B cell (primary cell): ENCODE data around the gene GTF2IRD1. TPM values are rescaled to one million over a fixed set of nuclear protein-coding genes. Genes with fewer than 3 reads are reported as not detected.

ENCODE experiments used
- ATAC-seq: fragments of 200-7000 bp; cut with Tn5 transposase; one replicate; pipeline ENCODE4 v1.10.0; 2021; ENCODE audit warnings: low read depth, mild to moderate bottlenecking, moderate number of reproducible peaks, moderate library complexity
- CTCF ChIA-PET: fragments of 350-600 bp; sonication (Branson Sonifier 250); formaldehyde crosslinking; loops from one replicate; lab custom pipeline; 2021; ENCODE audit warnings: antibody characterized with exemption, inconsistent platforms; lab: Charles Lee
- POLR2A ChIA-PET: fragments of 350-600 bp; sonication (Branson Sonifier 250); formaldehyde crosslinking; loops from one replicate; lab custom pipeline; 2021; ENCODE audit warnings: antibody characterized with exemption; lab: Charles Lee
- DNase-seq: peaks from one replicate; pipeline ENCODE4 v3.0.0; 2013
- H2AFZ ChIP-seq: 2 replicates; pipeline ENCODE4 v1.6.1; 2012; ENCODE audit warnings: mild to moderate bottlenecking, low read depth, low read length; ENCODE audit not compliant: insufficient read depth, poor library complexity, severe bottlenecking
- H3K27ac ChIP-seq, 2 donors: 1 replicate in 1 of 2; 2 replicates in 1 of 2; pipeline ENCODE4 v1.5.1; 2012 to 2013; ENCODE audit warnings: low read length in 2 of 2, mild to moderate bottlenecking in 2 of 2, moderate library complexity in 1 of 2
- H3K27me3 ChIP-seq, 4 experiments: fragments of 200-600 bp in 1 of 4; sonication (generic) in 1 of 4; replicated peaks in 1 of 4; 1 replicate in 2 of 4; 2 replicates in 2 of 4; pipeline versions ENCODE4 v1.6.1 to v1.7.0; 2013 to 2016; ENCODE audit warnings: low read length in 3 of 4, mild to moderate bottlenecking in 2 of 4, mixed read lengths in 1 of 4, moderate library complexity in 1 of 4; ENCODE audit not compliant: insufficient read depth in 4 of 4, control insufficient read depth in 3 of 4; ENCODE audit errors: control extremely low read depth in 1 of 4
- H3K36me3 ChIP-seq, 2 experiments: replicated peaks in 1 of 2; 1 replicate in 1 of 2; 2 replicates in 1 of 2; pipeline versions ENCODE4 v1.6.1 to v1.7.1; 2013; ENCODE audit warnings: low read length in 1 of 2; ENCODE audit not compliant: insufficient read depth in 2 of 2, control insufficient read depth in 1 of 2; ENCODE audit errors: control extremely low read depth in 1 of 2, extremely low read depth in 1 of 2
- H3K4me1 ChIP-seq, 2 donors: fragments of 200-600 bp in 1 of 2; sonication (generic) in 1 of 2; 1 replicate in 1 of 2; 2 replicates in 1 of 2; pipeline versions ENCODE4 v1.5.1 to v1.6.1; 2013 to 2017; ENCODE audit warnings: low read length in 2 of 2; ENCODE audit not compliant: control insufficient read depth in 2 of 2, insufficient read depth in 2 of 2
- H3K4me2 ChIP-seq: replicated peaks from 2 replicates; pipeline ENCODE3; 2012; ENCODE audit warnings: mild to moderate bottlenecking, low read depth, low read length; ENCODE audit not compliant: poor library complexity, severe bottlenecking
- H3K4me3 ChIP-seq, 5 experiments: fragments of 200-600 bp in 1 of 5; sonication (generic) in 1 of 5; 1 replicate in 3 of 5; 2 replicates in 2 of 5; pipeline versions ENCODE4 v1.5.1 to v1.7.0; 2011 to 2016; ENCODE audit warnings: low read length in 4 of 5, mild to moderate bottlenecking in 4 of 5, low read depth in 2 of 5, control low read depth in 1 of 5, moderate library complexity in 1 of 5; ENCODE audit not compliant: insufficient read depth in 1 of 5; ENCODE audit errors: control extremely low read depth in 1 of 5, extremely low read depth in 1 of 5
- H3K79me2 ChIP-seq: fragments of 200-600 bp; sonication (generic); one replicate; pipeline ENCODE4 v1.6.0; 2016; ENCODE audit warnings: low read length; ENCODE audit not compliant: control insufficient read depth, insufficient read depth
- H3K9ac ChIP-seq: fragments of 200-600 bp; sonication (generic); 2 replicates; pipeline ENCODE4 v1.6.1; 2017; ENCODE audit warnings: mild to moderate bottlenecking, low read length, moderate library complexity
- H3K9me3 ChIP-seq, 3 donors: one replicate each; pipeline versions ENCODE4 v1.6.1 to v1.7.1; 2013; ENCODE audit warnings: low read length in 2 of 3; ENCODE audit not compliant: control insufficient read depth in 2 of 3, insufficient read depth in 1 of 3; ENCODE audit errors: control extremely low read depth in 1 of 3
- H4K20me1 ChIP-seq: 2 replicates; pipeline ENCODE4 v1.6.0; 2012; ENCODE audit warnings: mild to moderate bottlenecking, low read length; ENCODE audit not compliant: insufficient read depth, control insufficient read depth, poor library complexity, severe bottlenecking
- H3K27ac Mint-ChIP-seq: one replicate; pipeline ENCODE4 v1.8.0; 2021; ENCODE audit warnings: mixed read lengths
- H3K27me3 Mint-ChIP-seq: one replicate; pipeline ENCODE4 v1.8.0; 2021; ENCODE audit warnings: mixed read lengths
- H3K4me1 Mint-ChIP-seq: one replicate; pipeline ENCODE4 v1.8.0; 2021; ENCODE audit warnings: mixed read lengths
- H3K4me3 Mint-ChIP-seq: one replicate; pipeline ENCODE4 v1.8.0; 2021; ENCODE audit warnings: mixed read lengths
- H3K9me3 Mint-ChIP-seq: one replicate; pipeline ENCODE4 v1.8.0; 2022; ENCODE audit warnings: mixed read lengths; ENCODE audit not compliant: insufficient read depth
- EZH2 ChIP-seq: IDR thresholded peaks from 2 replicates; pipeline ENCODE4 v1.6.1; 2012; ENCODE audit warnings: borderline replicate concordance, low read depth, mild to moderate bottlenecking, moderate library complexity, low read length; ENCODE audit not compliant: insufficient read depth, poor library complexity, severe bottlenecking
- WGBS: methylation state at CpG from one replicate; pipeline ENCODE4 v1.1.5; 2013; ENCODE audit warnings: missing lambda C conversion rate; ENCODE audit not compliant: insufficient coverage; 5-methylcytosine and 5-hydroxymethylcytosine counted together
- intact Hi-C: fragments of 100-400 bp; cut with micrococcal nuclease; formaldehyde crosslinking; loops from one replicate; pipeline ENCODE4 v1.10.0; 2022
- polyA plus RNA-seq: library from polyadenylated mRNA; depleted of rRNA; stranded (reverse); fragments of >200 nt; gene quantifications from 2 replicates; pipeline ENCODE4 v1.2.3, GENCODE V29; 2012
- total RNA-seq, 2 donors: library from RNA; stranded (reverse); fragments of 120-200 nt in 1 of 2; gene quantifications; 1 replicate in 1 of 2; 2 replicates in 1 of 2; pipeline versions ENCODE4 v1.2.3 to v1.2.4, GENCODE V29; 2013 to 2022
- TF ChIP-seq, protein P1 (sequence below): fragments of 200-600 bp; IDR thresholded peaks from one replicate; pipeline ENCODE4 v1.8.0; 2022; ENCODE audit warnings: antibody characterized with exemption, mild to moderate bottlenecking

GTF2IRD1 gene
- total and polyA plus RNA-seq, 2 donors (not counting 1 experiment from before 2014, with no cell fraction given): 0.45 to 2.2 TPM

- Mint-ChIP-seq H3K9me3 (no peaks in the 10 kb centered on the region), H3K4me3 (no peak overlapping the region), H3K27ac (no peak overlapping the region), H3K27me3 (peaks cover 13% of the 10 kb centered on the region), H3K4me1 (peaks cover 9% of the 10 kb centered on the region)
- Histone ChIP-seq H3K9ac (no peak overlapping the region), H3K79me2 (no peaks in the 10 kb centered on the region), H3K4me2 (no peak overlapping the region), H3K4me1 (peaks cover 0 to 9% of the 10 kb centered on the region in 2 donors), H3K27ac (no peak overlapping the region), H3K9me3 (peaks cover 0 to 5% (median 0%) of the 10 kb centered on the region in 3 donors), H3K27me3 (peaks cover 0 to 7% (median under 1%) of the 10 kb centered on the region in 4 experiments), H3K4me3 (no peak overlapping the region), H2AFZ (no peak overlapping the region), H4K20me1 (no peaks in the 10 kb centered on the region), H3K36me3 (no peaks in the 10 kb centered on the region)
- DNase-seq (no peak), ATAC-seq (no peak)
- CTCF ChIA-PET: no interaction called here
- TF ChIP-seq, protein P1, sequence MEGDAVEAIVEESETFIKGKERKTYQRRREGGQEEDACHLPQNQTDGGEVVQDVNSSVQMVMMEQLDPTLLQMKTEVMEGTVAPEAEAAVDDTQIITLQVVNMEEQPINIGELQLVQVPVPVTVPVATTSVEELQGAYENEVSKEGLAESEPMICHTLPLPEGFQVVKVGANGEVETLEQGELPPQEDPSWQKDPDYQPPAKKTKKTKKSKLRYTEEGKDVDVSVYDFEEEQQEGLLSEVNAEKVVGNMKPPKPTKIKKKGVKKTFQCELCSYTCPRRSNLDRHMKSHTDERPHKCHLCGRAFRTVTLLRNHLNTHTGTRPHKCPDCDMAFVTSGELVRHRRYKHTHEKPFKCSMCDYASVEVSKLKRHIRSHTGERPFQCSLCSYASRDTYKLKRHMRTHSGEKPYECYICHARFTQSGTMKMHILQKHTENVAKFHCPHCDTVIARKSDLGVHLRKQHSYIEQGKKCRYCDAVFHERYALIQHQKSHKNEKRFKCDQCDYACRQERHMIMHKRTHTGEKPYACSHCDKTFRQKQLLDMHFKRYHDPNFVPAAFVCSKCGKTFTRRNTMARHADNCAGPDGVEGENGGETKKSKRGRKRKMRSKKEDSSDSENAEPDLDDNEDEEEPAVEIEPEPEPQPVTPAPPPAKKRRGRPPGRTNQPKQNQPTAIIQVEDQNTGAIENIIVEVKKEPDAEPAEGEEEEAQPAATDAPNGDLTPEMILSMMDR: no peak
- TF ChIP-seq EZH2: no peak
- POLR2A ChIA-PET: no interaction called here
- intact Hi-C loops: no loop called here
- 85% methylated on average over 21 of the region's 21 CpGs for WGBS
Measured at GRCh38 chr7:74466196-74466813, 12.6 kb downstream of the GTF2IRD1 start.

DNA sequence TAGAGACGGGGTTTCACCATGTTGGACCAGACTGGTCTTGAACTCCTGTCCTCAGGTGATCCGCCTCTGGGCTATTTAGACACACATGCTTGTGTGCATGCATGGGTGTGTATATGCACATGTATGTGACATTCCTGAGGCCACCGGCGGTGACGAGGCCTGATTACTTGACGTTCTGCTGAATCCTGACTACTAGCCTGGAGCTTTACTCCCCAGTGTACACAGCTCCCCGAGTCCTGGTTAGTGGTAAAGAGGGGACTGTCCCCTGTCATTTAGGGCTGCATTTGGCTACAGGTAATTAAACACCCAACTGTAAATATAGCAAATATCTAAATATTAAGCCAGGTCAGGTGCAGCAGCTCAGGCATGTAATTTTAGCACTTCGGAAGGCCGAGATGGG lies 14.2 kb downstream of the GTF2IRD1 start:
- H3K4me3 Mint-ChIP-seq: no peak overlapping the region
- Histone ChIP-seq H2AFZ (no peak overlapping the region), H3K79me2 (no peaks in the 10 kb centered on the region), H3K9me3 (peaks cover 0 to 5% (median 0%) of the 10 kb centered on the region in 3 donors), H3K27ac (no peak overlapping the region), H4K20me1 (no peaks in the 10 kb centered on the region), H3K4me2 (no peak overlapping the region), H3K4me1 (peaks cover 0 to 9% of the 10 kb centered on the region in 2 donors), H3K36me3 (no peaks in the 10 kb centered on the region), H3K27me3 (peaks cover 0 to 7% (median 0%) of the 10 kb centered on the region in 4 experiments), H3K9ac (no peak overlapping the region), H3K4me3 (no peak overlapping the region)
- POLR2A ChIA-PET: no interaction called here
- ATAC-seq (no peak), DNase-seq (no peak)
- 83% methylated on average over 2 of the region's 9 CpGs for WGBS
- H3K27ac Mint-ChIP-seq: no peak overlapping the region
- TF ChIP-seq, protein P1: no peak
- no peak for TF ChIP-seq EZH2
- intact Hi-C loops: no loop called here
- CTCF ChIA-PET: no interaction called here
- H3K27me3 Mint-ChIP-seq: peaks cover 8% of the 10 kb centered on the region
- H3K4me1 Mint-ChIP-seq: peaks cover 8% of the 10 kb centered on the region
- H3K9me3 Mint-ChIP-seq: no peaks in the 10 kb centered on the region
